OCI-M1 (cell line): ENCODE results near the gene SLC5A4.
"Not testable (repeated sequence)": the region's sequence is repeated elsewhere in the genome, so short reads cannot be mapped to it uniquely, and the experiment has no call there.

Experiments
- DNase-seq: peaks from one replicate; lab custom pipeline; 2025; lab: John Stamatoyannopoulos, UW

Gene SLC5A4

GRCh38 chr22:32199961-32200360 is 55.2 kb downstream of the SLC5A4 start:
- DNase-seq, result no peak

- DNase-seq, result no peak
These were observed 55.8 kb downstream of the SLC5A4 start for GRCh38 chr22:32199341-32199740.

- not testable (repeated sequence) for DNase-seq
These were observed 57.5 kb downstream of the SLC5A4 start for GRCh38 chr22:32197553-32198226.

DNA sequence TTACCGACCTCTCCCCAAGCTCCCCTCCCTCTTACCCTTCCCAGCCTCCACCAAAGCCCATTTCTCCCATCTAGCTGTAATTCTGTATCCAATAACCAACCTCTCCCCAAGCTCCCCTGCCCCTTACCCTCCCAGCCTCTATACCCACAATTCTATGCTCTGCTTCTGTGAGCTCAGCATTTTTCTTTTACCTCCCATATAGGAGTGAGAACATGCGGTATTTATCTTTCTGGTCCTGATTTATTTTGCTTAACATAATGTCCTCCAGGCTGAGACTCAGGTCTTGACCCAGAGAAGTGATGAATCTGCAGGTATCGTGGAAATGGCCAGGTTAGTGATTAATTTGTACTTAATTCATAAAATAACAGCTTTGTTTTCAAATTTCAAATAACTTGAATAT is 59.2 kb downstream of the SLC5A4 start:
- DNase-seq, result not testable (repeated sequence)

DNA sequence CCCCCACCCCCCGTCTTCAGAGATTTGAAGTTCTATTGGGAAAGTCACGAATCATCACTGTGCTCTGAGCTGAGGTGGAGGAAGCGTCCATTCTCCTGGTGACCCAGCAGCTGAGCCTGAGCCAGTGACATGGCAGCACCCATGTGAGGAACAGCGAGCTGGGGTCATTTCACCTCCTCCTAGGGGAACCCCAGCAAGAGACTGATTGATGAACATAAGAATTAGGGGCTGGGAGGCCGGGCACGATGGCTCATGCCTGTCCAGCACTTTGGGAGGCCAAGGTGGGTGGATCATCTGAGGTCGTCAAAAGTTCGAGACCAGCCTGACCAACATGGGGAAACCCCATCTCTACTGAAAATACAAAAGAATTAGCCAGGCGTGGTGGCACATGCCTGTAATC is 61.8 kb downstream of the SLC5A4 start:
- not testable (repeated sequence) for DNase-seq

GRCh38 chr22:32191021-32191420 is 64.1 kb downstream of the SLC5A4 start:
- DNase-seq, result not testable (repeated sequence)

DNA sequence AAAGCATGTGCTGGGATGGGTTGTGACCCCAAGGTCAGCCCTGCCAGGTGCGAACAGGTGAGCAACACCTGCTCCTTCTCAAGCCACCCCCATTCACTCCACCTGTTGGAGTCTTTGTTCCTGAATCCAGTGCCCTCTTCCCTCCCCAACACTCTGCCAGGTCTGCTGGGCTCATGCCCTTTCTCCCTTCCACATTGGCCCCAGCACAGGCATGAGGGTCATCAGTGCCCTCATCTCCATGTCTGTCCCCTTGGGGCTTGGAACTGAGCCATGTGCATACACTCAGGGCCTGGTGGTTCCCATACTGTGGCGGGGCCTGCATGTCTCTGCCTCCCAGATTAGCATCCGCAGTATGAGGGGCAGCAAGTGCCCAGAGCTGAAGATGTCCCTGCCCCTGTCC is 69.3 kb downstream of the SLC5A4 start:
- no peak for DNase-seq

DNA sequence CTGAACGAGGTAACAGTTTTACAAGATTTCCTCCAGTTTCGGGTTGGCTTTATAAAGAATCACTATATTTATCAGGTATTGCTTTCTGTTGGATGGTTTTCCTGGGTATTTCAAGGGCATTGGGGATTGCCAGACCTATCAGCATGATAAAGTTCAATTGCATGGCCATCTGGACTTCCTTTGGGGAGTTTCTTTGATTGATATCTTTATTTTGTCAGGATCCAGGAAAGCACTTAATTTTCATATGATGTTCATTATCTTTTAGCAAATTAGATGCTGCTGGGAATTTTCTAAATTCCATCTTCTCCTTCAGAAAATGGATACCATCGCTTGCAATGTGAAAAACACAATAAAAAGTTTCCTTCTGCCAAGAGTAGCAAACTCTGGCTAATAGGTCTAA is 71.5 kb downstream of the SLC5A4 start:
- no peak for DNase-seq

GRCh38 chr22:32181043-32181442 is 74.1 kb downstream of the SLC5A4 start:
- no peak for DNase-seq

DNA sequence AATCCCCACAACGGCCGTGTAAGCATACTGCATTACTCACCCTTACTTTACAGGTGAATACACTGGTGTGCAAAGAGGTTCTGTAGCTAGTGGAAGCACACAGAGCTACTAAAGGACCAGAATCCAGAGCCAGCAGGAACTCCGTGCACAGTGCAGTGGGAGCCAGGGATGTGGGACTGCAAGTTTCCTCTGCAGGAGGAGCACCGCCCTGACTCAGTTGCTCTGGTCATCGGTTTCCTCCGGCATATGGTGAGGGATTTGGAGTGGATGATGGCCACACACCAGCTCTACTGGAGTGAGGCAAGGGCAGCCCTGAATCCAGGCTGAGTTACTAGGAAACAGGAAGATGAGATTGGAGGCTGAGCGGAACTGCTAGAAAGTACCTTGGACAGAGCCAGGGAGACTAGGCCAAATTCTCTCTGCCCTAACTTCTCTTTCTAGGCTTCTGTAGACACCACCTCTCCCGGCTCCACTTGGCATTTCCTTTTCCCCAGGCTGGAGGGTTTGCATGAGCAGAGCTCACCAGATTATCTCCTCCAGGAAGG is 77.9 kb downstream of the SLC5A4 start:
- DNase-seq, result peak; percentile 1

- no peak for DNase-seq
These were observed 79.2 kb downstream of the SLC5A4 start for GRCh38 chr22:32175683-32176644.

GRCh38 chr22:32175115-32175514 is 80.0 kb downstream of the SLC5A4 start:
- no peak for DNase-seq
